Measurements from ENCODE around the gene CRB1.

- no peak for TF ChIP-seq CTCF (IDR thresholded peaks at IDR 0.05; ENCODE audit: poor library complexity, severe bottlenecking)
- no peak for TF ChIP-seq MXI1 (conservative IDR thresholded peaks at IDR 0.05; ENCODE audit: poor library complexity, severe bottlenecking)
- TF ChIP-seq EZH2 (IDR thresholded peaks at IDR 0.05; ENCODE audit: borderline replicate concordance, insufficient read depth, low read length, poor library complexity, severe bottlenecking) = no peak
- TF ChIP-seq TAF1 (IDR thresholded peaks at IDR 0.05; ENCODE audit: low read depth) = no peak
- TF ChIP-seq SMC3 (conservative IDR thresholded peaks at IDR 0.05; ENCODE audit: poor library complexity) = no peak
- no peak for TF ChIP-seq POLR2AphosphoS5 (IDR thresholded peaks at IDR 0.05)
- TF ChIP-seq EP300 (conservative IDR thresholded peaks at IDR 0.05; ENCODE audit: poor library complexity, severe bottlenecking) = no peak
Measured at GRCh38 chr1:197336571-197336970, 68.5 kb downstream of the CRB1 start.

All from neural cell (in vitro differentiated cells).